Transverse colon (tissue), 4 donors: ENCODE results near the gene ASB16. TPM values are rescaled to one million over a fixed set of nuclear protein-coding genes. Genes with fewer than 3 reads are reported as not detected.

Source experiments
- DNase-seq: peaks from one replicate; pipeline ENCODE4 v3.0.0-alpha.2; 2019
- H3K27ac ChIP-seq, 4 donors: fragments of 200-600 bp; sonication (generic); 2 replicates each; pipeline ENCODE4 v1.5.1; 2016 to 2018; ENCODE audit warnings: inconsistent platforms in 4 of 4
- H3K27me3 ChIP-seq: fragments of 200-600 bp; sonication (generic); 2 replicates; pipeline ENCODE4 v1.5.1; 2017; ENCODE audit warnings: inconsistent platforms
- H3K36me3 ChIP-seq, 4 donors: fragments of 200-600 bp; sonication (generic); 2 replicates each; pipeline ENCODE4 v1.5.1; 2017 to 2019; ENCODE audit warnings: inconsistent platforms in 4 of 4
- H3K4me1 ChIP-seq, 4 donors: fragments of 200-600 bp; sonication (generic); 2 replicates each; pipeline ENCODE4 v1.5.1; 2017 to 2020; ENCODE audit warnings: inconsistent platforms in 4 of 4
- H3K4me3 ChIP-seq, 4 donors: fragments of 200-600 bp; sonication (generic); 1 replicate in 1 of 4; 2 replicates in 3 of 4; pipeline versions ENCODE4 v1.5.1 to v1.6.1; 2017 to 2019; ENCODE audit warnings: inconsistent platforms in 4 of 4
- H3K9me3 ChIP-seq, 2 donors: fragments of 200-600 bp; sonication (generic); 2 replicates each; pipeline ENCODE4 v1.5.1; 2017 to 2019; ENCODE audit warnings: inconsistent platforms in 2 of 2
- CTCF ChIP-seq, 5 experiments: fragments of 200-600 bp in 3 of 5; fragments of 450-650 bp in 2 of 5; sonication (generic) in 3 of 5; IDR thresholded peaks; 1 replicate in 2 of 5; 2 replicates in 3 of 5; pipeline ENCODE4 v1.5.1; 2016 to 2017; ENCODE audit warnings: antibody characterized with exemption in 5 of 5, inconsistent platforms in 3 of 5, mild to moderate bottlenecking in 2 of 5, moderate library complexity in 1 of 5
- EP300 ChIP-seq: sonication (generic); formaldehyde crosslinking; IDR thresholded peaks from one replicate; pipeline ENCODE4 v1.6.1; 2017; ENCODE audit warnings: antibody characterized with exemption, low read depth
- POLR2A ChIP-seq: fragments of 450-650 bp; IDR thresholded peaks from one replicate; pipeline ENCODE4 v1.6.1; 2016; ENCODE audit warnings: antibody characterized with exemption, mild to moderate bottlenecking, moderate library complexity
- POLR2AphosphoS5 ChIP-seq, 3 donors: sonication (generic); formaldehyde crosslinking; IDR thresholded peaks; one replicate each; pipeline ENCODE4 v1.6.1; 2016; ENCODE audit warnings: antibody characterized with exemption in 3 of 3
- WGBS, 2 donors: methylation state at CpG; one replicate each; pipeline ENCODE4 v1.1.5; 2018; ENCODE audit warnings: low coverage in 1 of 2; 5-methylcytosine and 5-hydroxymethylcytosine counted together
- in situ Hi-C, 4 donors: fragments of 200-750 bp; cut with MboI; loops; one replicate each; pipeline versions ENCODE4 v1.15.0 to v1.15.1; 2017; ENCODE audit warnings: low sequenced_read_pairs in 3 of 4, low pct_ligation_motif_present in 1 of 4, low pct_unique_long_range_greater_than_20kb in 1 of 4
- intact Hi-C: fragments of 100-400 bp; cut with DNase I; formaldehyde crosslinking; loops from one replicate; pipeline ENCODE4 v1.15.1; 2023; ENCODE audit warnings: low total_unique reads
- total RNA-seq, 4 donors: library from RNA; depleted of rRNA; stranded (reverse); fragments of >200 nt; gene quantifications; one replicate each; pipeline ENCODE4 v1.1.0, GENCODE V29; 2016

ASB16 gene
- 1 to 10 TPM in 2 of 4 donors, not detected in 2; 1.2 to 2.6 TPM for total RNA-seq

- no peak for TF ChIP-seq EP300
- TF ChIP-seq POLR2A = no peak
- TF ChIP-seq CTCF (IDR thresholded peaks at IDR 0.05) = no peak
- Histone ChIP-seq H3K36me3 (no peaks in the 10 kb centered on the region), H3K4me3 (peak within 1 kb of the TSS in 1 of 4 donors; percentile 30), H3K4me1 (peaks cover 0 to 11% (median 7%) of the 10 kb centered on the region in 4 donors), H3K9me3 (no peaks in the 10 kb centered on the region), H3K27ac (peak within 1 kb of the TSS; percentile 40 to 81 (median 48)), H3K27me3 (no peaks in the 10 kb centered on the region)
- in situ Hi-C loops = loop anchor here in 2 of 4 donors (25.0 kb wide), 2 partner anchors 108 to 233 kb away; partner anchors contain the start of genes G6PC3 (in 1 of the 2), LSM12 (in 1 of the 2) and PPY (in 1 of the 2)
- intact Hi-C loops = no loop called here
- 34% methylated on average over 21 of the region's 21 CpGs; no CpG with 5 or more reads in 1 of the 2 donors for WGBS, 2 donors
- DNase-seq = no peak
Measured at GRCh38 chr17:44170499-44171201, at the start of gene ASB16. TSS of gene ASB16 (plus strand) at chr17:44170704. CDS start at chr17:44170790, 86 bp downstream.

- intact Hi-C loops (no loop called here), in situ Hi-C loops (no loop called here)
- no peaks in the 10 kb centered on the region for H3K27me3 ChIP-seq
- DNase-seq = no peak
- H3K4me1 ChIP-seq = peaks cover 14 to 31% (median 25%) of the 10 kb centered on the region in 4 donors
- H3K9me3 ChIP-seq = no peaks in the 10 kb centered on the region
- no peak overlapping the region for H3K4me3 ChIP-seq
- TF ChIP-seq POLR2AphosphoS5 (IDR thresholded peaks at IDR 0.05) = no peak
- no peak for TF ChIP-seq EP300
- TF ChIP-seq CTCF (IDR thresholded peaks at IDR 0.05) = no peak
- no peak for TF ChIP-seq POLR2A
- peak overlapping the region in 3 of 4 donors; percentile 41 to 97 (median 92) for H3K27ac ChIP-seq
- H3K36me3 ChIP-seq = no peaks in the 10 kb centered on the region
- WGBS, 2 donors = 58 to 72% methylated on average over 5 to 9 of the region's 9 CpGs
Measured at GRCh38 chr17:44120851-44121605, 49.5 kb upstream of the ASB16 start.

GRCh38 chr17:44121997-44122815, 48.3 kb upstream of the ASB16 start:
- no peak for DNase-seq
- 68% methylated on average over 1 of the region's 1 CpG; no CpG with 5 or more reads in 1 of the 2 donors for WGBS, 2 donors
- Histone ChIP-seq H3K9me3 (no peaks in the 10 kb centered on the region), H3K4me3 (peak overlapping the region; percentile 76 to 89 (median 86)), H3K27me3 (no peaks in the 10 kb centered on the region), H3K36me3 (no peaks in the 10 kb centered on the region), H3K27ac (peak overlapping the region; percentile 92 to 97 (median 92)), H3K4me1 (peaks cover 14 to 31% (median 25%) of the 10 kb centered on the region in 4 donors)
- in situ Hi-C loops = no loop called here
- no peak for TF ChIP-seq EP300
- no peak for TF ChIP-seq POLR2A
- no peak for TF ChIP-seq POLR2AphosphoS5 (IDR thresholded peaks at IDR 0.05)
- TF ChIP-seq CTCF (IDR thresholded peaks at IDR 0.05) = no peak
- intact Hi-C loops = no loop called here
